ENCODE measurements around the gene MAML2.

The MAML2 gene

DNA sequence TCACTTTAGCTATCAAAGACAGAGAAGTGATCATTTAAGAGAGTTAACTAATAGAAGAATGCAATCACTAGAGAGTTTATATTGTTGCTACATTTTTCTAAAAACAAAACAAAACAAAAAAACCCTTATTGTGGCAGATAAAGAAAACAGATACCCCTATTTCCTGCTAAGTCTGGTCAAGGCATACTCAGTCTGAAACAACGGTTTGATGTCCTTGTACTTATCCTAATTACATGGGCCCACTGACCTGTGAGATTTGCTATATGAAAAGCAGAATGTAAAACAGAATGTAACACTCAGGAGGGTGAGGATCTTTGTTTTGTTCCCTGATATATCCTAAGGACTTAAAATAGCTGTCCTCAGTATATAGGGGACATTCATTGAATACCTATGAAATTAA lies 24.6 kb downstream of the MAML2 start:
- no peak for DNase-seq (ENCODE audit: low read depth in 2 of 2)

DNA sequence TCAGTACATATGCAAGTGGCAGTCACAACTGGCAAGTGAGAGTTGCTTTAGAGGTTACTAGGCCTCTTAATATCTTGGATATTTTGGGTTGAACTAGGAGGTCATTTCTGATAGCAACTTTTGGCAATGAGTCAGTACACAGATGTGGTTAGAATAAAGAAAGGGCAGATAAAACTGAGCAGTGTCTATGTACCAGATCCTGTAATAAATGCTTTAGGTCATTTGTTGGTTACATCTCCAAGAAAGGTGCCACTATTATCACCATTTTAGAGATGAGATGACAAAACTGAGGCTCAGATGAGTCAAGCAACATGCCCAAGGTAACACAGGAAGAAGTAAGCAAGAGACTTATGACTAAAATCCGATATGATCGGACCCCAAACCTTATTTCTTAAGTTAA lies 25.0 kb downstream of the MAML2 start:
- no peak for DNase-seq (ENCODE audit: low read depth in 2 of 2)

- no peak for DNase-seq (ENCODE audit: low read depth in 2 of 2)
These were observed 25.4 kb downstream of the MAML2 start for GRCh38 chr11:96317571-96317970.

DNA sequence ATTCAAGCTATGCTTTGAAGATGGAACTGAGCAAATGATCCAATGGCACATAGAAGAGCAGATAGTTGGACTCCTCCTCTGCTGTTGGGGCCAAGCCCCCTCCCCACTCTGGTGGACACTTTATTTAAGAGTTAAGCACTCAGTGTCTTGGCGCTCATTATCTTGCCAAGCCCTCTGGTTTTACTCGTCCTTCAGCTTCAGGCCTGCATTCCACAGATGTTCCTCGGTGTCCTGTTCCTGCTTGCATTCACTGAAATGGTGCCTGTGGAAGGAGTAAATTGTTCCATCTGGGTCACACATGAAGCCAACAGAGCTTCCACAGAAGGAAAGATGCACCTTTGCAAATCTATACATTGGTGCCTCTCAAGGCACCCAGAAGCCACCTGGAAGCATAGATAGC lies 26.1 kb downstream of the MAML2 start:
- no peak for DNase-seq (ENCODE audit: low read depth in 2 of 2)

- no peak for DNase-seq (ENCODE audit: low read depth in 2 of 2)
These were observed 27.5 kb downstream of the MAML2 start for GRCh38 chr11:96315476-96315875.

GRCh38 chr11:96314326-96315020 lies 28.5 kb downstream of the MAML2 start:
- no peak for DNase-seq (ENCODE audit: low read depth in 2 of 2)

GRCh38 chr11:96313163-96313562 lies 29.8 kb downstream of the MAML2 start:
- no peak for DNase-seq (ENCODE audit: low read depth in 2 of 2)

DNA sequence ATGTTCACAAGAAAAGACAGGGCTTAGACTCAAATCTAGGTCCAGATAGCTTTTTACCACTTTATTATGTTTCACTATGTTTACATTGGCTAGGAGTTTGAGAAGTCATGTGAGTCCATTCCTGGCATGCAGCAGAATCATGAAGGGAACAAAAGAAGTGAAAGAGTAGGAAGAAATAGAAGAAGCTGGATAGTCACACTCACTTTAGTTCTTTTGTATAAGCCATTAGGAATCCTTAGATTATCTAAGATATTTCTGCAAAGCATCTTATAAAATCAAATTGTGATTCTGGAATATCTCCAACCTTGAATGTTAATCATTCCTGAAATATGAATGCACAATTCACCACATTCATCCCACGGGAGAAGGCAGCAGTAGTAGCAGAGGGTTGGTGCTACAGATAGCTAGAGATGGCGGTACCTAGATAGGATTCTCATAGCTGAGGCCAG lies 31.9 kb downstream of the MAML2 start:
- DNase-seq (ENCODE audit: low read depth in 2 of 2): no peak

- no peak for DNase-seq (ENCODE audit: low read depth in 2 of 2)
These were observed 32.8 kb downstream of the MAML2 start for GRCh38 chr11:96310236-96310635.

DNA sequence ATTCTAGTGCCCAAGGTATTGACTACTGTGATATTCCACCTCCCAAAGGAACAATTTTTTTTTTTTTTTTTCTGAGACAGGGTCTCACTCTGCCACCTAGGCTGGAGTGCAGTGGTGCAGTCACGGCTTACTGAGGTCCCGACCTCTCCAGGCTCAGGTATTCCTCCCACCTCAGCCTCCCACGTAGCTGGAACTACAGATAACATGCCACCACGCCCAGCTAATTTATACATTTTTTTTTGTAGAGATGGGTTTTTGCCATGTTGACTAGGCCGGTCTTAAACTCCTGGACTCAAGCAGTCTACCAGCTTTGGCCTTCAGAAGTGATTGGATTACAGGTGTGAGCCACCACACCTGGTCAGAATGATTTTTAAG lies 33.4 kb downstream of the MAML2 start:
- DNase-seq (ENCODE audit: low read depth in 2 of 2): no peak

- DNase-seq (ENCODE audit: low read depth in 2 of 2): no peak
These were observed 33.9 kb downstream of the MAML2 start for GRCh38 chr11:96309016-96309642.

DNA sequence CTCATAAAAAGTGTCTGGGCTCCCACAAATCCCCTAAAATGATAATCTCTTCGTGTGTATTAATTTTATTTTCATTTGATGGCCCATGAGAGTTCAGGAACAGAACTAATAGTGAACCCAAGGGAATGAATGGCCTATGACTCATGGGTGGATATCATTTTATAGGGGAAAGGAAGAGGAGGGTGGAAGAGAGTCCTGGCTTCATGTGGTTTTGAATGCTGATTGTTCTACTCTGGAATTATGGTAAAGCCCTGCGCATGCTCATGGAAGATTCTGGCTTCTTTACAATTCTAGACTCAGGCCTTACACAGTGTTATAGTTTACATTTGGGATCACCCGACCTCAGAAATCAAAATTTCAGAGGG lies 35.2 kb downstream of the MAML2 start:
- no peak for DNase-seq (ENCODE audit: low read depth in 2 of 2)

- no peak for DNase-seq (ENCODE audit: low read depth in 2 of 2)
These were observed 35.8 kb downstream of the MAML2 start for GRCh38 chr11:96306933-96307775.

DNA sequence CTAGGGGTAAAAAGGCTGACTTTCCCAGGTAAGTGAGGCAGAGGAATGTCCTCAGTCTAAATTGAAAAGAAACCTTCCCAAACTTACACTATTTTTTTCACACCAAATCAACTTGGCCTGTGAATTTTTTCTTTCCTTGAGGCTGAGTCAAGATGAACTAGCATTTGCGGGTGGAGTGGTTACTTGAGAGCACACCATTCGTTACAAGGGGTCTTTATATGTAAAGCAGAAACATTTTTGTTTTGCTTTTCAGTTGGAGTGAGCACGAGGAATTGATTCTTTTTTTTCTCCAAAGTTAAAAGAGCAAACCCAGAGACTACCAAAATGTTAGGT lies 36.4 kb downstream of the MAML2 start:
- no peak for DNase-seq (ENCODE audit: low read depth in 2 of 2)

DNA sequence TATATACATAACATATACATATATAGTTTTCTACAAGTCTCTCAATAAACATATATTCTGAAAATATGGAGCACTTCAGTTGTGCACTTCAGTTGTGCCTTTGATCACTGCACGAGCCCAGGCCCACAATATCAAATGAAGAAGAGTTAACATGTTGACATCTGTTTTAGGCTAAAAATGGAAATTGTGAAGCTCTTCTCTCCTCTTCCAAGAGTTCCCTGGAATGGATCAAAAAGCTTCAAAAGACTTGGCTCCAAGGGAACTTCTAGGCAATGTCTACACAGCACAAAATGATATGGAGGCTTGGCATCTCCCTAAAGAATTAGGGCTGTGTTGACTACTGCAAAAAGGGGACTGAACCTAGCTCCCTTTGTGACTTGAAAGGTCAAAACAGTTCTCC lies 36.9 kb downstream of the MAML2 start:
- DNase-seq (ENCODE audit: low read depth in 2 of 2): no peak

DNA sequence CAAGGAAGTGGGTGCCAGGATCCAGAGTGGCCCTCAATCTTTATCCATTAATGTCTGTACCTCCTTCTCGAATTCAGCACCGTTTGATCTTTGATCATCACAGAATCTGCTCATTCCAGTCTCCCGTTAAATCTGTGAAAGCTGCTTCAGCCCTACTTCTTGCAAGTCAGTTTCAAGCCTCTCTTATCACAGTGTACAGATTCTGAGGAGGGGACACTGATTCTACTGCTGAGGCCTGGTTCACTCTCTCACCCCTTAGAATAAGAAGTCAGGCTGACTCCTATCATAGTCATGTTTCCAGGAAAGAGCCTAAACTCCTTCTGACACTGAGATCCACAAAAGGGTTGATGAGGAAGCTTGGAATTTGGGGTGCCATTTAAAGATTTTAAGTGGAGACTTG lies 39.0 kb downstream of the MAML2 start:
- DNase-seq (ENCODE audit: low read depth in 2 of 2): no peak

DNA sequence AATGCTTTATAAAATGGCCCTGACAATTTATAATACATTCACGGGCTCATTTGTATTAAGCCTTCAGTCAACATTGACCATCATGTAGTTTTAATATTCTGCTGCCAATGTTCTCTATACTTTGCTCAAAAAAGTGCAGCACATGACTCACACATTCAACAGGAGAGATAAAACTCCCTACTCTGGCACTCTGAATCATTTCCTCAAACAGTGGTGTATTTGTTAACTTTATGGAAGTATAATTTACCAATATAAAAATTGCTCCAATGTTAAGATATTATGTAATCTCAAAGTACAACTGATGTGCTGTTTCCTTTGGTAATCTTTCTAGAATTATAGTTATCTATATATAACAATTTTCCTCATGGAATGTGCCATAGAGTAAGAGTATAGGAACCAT lies 39.9 kb downstream of the MAML2 start:
- no peak for DNase-seq (ENCODE audit: low read depth in 2 of 2)

DNA sequence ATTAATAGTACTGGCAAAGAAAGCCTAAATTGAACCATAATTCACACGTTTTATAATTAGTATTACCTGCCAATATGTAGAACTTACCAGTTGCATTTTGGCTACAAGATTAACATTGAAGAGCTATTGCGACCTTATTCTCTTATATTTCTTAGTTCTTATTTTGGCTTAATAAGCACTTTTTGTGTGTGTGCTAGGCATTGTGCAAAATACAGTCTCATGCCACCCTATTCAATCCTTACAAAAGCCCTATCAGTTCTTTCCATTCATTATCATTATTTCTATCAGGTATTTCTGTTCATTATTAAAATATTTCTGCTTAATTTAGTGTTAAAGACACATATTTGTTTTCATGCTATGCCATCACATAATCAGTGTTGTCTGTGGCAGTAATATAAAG lies 41.2 kb downstream of the MAML2 start:
- DNase-seq (ENCODE audit: low read depth in 2 of 2): no peak

GRCh38 chr11:96299155-96299888 lies 43.7 kb downstream of the MAML2 start:
- DNase-seq (ENCODE audit: low read depth in 2 of 2): no peak

GRCh38 chr11:96295369-96295768 lies 47.6 kb downstream of the MAML2 start:
- DNase-seq (ENCODE audit: low read depth in 2 of 2): no peak

GRCh38 chr11:96294289-96294688 lies 48.7 kb downstream of the MAML2 start:
- DNase-seq (ENCODE audit: low read depth in 2 of 2): no peak

GRCh38 chr11:96293598-96294021 lies 49.4 kb downstream of the MAML2 start:
- DNase-seq (ENCODE audit: low read depth in 2 of 2): no peak
